GM12875 (cell line): ENCODE measurements around the gene YPEL2.

Experiments used
- H3K4me3 ChIP-seq: one replicate; pipeline ENCODE4 v1.5.1; 2011; ENCODE audit warnings: low read depth, low read length, control low read depth
- TF ChIP-seq, protein P1 (sequence below): IDR thresholded peaks from 2 replicates; pipeline ENCODE4 v1.5.1; 2011; ENCODE audit warnings: low read depth, mild to moderate bottlenecking, control low read depth, inconsistent platforms, low read length, moderate library complexity, borderline replicate concordance; ENCODE audit not compliant: insufficient read depth

The YPEL2 gene

GRCh38 chr17:59366773-59367656 lies 35.6 kb downstream of the YPEL2 start:
- H3K4me3 ChIP-seq = no peak overlapping the region
- TF ChIP-seq, protein P1, sequence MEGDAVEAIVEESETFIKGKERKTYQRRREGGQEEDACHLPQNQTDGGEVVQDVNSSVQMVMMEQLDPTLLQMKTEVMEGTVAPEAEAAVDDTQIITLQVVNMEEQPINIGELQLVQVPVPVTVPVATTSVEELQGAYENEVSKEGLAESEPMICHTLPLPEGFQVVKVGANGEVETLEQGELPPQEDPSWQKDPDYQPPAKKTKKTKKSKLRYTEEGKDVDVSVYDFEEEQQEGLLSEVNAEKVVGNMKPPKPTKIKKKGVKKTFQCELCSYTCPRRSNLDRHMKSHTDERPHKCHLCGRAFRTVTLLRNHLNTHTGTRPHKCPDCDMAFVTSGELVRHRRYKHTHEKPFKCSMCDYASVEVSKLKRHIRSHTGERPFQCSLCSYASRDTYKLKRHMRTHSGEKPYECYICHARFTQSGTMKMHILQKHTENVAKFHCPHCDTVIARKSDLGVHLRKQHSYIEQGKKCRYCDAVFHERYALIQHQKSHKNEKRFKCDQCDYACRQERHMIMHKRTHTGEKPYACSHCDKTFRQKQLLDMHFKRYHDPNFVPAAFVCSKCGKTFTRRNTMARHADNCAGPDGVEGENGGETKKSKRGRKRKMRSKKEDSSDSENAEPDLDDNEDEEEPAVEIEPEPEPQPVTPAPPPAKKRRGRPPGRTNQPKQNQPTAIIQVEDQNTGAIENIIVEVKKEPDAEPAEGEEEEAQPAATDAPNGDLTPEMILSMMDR = no peak

DNA sequence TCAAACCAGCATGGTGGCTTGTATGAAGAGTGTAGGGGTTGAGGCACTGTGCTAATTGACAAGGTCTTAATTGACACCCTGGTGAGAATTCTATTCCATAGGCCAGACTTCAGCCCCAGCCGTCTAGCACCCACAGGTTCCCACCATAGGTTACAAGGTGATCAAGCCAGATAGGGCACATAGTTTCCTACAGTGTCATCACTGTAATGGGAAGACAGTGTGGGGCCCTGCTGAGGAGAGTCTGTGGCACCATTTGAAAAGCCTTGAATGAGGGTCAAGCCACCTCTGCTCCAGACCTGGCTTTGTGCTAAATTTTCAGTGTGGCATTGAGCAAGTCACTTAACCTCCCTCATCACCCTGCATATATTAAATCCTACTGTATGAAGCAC lies 36.2 kb downstream of the YPEL2 start:
- TF ChIP-seq, protein P1 = no peak

GRCh38 chr17:59368218-59368857 lies 36.9 kb downstream of the YPEL2 start:
- TF ChIP-seq, protein P1 = no peak
- H3K4me3 ChIP-seq = no peak overlapping the region

More for the DNA sequence above, 36.2 kb downstream of the YPEL2 start:
- H3K4me3 ChIP-seq = no peak overlapping the region

DNA sequence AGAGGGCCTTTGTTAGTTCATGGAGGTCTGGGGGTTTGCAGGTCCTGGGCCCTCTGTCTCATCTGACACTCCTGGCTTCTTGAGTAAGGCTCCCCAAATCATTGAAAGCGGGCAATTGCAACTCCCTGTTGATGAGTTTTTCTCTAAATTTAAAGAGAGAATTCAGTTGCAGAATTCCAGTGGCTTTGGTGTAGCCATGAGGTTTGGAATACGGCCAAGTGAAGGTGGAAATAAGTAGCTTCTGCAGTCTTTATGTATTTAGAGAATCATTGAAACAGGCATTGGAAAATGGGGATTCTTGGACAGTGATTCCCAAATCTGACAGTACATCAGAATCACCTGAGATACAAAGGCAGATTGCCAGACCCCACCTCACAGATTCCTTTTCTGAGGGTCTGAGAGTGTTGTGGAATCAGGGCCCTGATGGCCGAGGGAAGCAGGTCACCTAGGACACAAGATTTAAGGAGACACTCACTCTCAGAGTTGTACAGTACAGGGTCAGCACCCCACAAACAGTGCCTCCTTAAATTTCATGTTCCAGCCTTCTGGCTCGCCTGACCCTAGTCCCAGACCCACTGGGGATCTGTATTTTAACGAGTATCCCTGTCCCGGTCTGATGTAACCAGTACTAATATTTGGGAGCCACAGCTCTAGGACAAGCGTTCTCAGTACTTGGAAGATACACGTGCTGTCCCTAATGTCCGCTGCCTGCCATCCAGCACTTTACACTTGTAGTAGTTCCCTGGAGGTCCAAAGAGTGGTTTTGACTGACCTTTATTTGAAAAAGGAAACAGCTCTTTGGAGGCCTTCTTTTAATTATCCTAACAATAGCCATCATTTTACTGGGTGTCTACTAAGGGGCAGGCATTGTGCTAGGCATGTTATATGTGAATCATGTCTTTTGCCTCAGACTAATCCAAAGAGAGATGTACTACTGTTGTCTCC lies 37.8 kb downstream of the YPEL2 start:
- no peak overlapping the region for H3K4me3 ChIP-seq
- TF ChIP-seq, protein P1 = no peak

DNA sequence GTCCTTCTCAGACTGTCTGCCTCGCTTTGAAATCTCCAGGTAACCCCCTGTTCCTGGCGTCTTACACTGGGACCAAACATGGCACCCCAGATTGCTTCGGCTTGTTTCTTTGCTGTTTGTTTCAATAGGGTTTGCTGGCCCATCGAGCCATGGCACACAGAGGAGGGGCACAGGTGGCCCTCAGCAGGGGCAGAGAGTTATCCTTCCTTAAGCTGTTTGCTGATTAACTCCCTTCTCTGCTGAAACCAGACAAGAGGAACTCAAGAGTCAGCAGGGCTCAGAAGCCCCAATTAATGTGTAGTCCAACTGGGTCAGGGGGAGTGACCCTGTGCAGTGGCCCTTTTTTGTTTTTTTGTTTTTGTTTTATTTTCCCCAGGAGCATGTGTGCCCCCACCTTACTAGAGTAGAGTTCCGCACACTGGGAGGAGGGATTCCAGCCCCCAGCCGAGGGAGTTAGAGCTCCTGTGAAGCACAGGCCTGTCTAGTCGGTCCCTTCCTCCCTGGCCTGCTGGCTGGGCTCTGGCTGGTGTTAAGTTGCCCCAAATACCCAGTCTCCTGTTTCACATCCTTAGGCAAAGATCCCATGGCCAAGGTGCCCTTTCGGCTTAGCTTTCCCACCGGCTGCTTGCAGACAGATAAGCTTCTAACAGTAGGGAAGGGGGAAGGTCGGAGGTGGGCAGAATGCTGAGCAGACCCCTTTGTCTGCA lies 39.3 kb downstream of the YPEL2 start:
- TF ChIP-seq, protein P1 = no peak
- no peak overlapping the region for H3K4me3 ChIP-seq

GRCh38 chr17:59371416-59372100 lies 40.1 kb downstream of the YPEL2 start:
- TF ChIP-seq, protein P1 = no peak
- no peak overlapping the region for H3K4me3 ChIP-seq
